Stimulated activated CD4-positive, alpha-beta T cell treated with anti-CD3 and anti-CD28 coated beads, Interleukin-4, amount 100 ng/mL, for 24 hours (primary cell): ENCODE measurements around the gene PLCB1.
"Not testable (repeated sequence)": the region's sequence is repeated elsewhere in the genome, so short reads cannot be mapped to it uniquely, and the experiment has no call there.

Experiments
- DNase-seq: peaks from one replicate; pipeline ENCODE4 v3.0.0-alpha.2; 2020

PLCB1 gene

DNA sequence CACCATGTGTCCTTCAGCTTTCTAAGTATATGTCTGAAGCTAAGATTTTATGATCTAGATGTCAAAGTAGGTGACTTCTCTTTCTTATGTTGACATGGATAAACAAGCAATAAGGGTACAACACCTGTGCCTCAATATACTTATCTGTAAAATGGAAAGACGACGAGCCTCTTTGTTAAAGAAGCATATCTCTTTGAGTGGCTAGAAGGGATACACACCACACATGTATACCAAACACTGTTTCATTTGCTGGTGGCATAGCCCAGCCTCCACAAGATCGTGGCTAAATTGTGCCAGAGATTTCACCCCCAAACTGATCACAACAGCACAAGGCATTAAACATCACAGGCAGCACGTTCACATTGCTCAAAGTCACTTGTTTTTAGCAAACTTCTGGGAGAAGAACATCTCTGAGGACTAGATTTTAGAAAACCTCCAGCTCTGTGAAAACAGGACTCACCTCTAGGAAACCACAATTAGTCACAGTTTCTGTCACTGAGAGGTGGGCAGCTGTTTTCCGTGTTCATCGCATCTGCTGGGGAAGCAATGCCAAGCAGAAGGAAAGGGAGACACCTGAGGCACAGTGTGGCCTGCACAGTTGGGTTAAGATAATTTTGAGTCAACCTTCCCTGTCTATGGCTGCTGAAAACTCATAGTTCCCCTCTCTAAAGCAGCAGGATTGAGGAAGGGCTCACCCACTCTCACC lies 673.8 kb downstream of the PLCB1 start:
- DNase-seq: no peak

GRCh38 chr20:8807480-8808201 lies 675.6 kb downstream of the PLCB1 start:
- DNase-seq: no peak

- DNase-seq: no peak
Measured at GRCh38 chr20:8808202-8808535, 676.1 kb downstream of the PLCB1 start.

- no peak for DNase-seq
Measured at GRCh38 chr20:8809107-8809953, 677.3 kb downstream of the PLCB1 start.

DNA sequence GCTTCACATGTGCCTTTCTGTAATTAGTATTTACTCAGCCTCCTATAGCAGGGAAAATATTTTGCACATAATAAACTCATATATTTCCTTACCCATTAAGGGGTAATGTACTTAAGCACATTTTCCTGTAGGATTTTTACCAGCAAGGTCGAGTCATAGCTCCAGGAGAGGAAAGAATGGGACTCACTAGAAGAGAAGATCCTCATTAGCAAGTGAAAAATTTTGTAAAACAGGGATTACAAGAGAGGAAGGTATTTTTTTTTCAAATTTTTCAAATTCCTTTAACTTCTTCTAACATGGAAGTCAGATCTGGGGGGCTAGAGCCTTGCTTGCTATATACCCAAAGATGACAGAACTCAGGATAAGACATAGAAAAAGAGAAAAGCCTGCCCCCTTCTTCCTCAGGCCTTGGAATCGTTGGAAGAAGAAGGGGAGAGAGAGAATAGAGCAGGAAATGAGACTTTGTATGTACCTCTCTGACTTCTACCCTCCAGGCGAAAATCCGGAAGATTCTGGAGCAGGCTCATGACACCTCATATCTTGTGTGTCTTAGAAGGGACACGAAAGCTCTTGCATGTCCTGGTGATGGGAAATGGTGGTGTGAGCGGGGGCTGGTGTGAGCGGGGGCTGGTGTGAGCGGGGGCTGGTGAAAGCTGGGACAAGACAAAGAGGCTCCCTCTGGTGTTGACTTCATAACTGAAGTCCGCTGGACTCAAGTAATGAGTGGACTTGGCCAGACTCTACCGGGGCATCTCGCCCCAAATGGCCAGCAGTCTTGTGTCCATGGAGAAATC lies 679.9 kb downstream of the PLCB1 start:
- DNase-seq: no peak

DNA sequence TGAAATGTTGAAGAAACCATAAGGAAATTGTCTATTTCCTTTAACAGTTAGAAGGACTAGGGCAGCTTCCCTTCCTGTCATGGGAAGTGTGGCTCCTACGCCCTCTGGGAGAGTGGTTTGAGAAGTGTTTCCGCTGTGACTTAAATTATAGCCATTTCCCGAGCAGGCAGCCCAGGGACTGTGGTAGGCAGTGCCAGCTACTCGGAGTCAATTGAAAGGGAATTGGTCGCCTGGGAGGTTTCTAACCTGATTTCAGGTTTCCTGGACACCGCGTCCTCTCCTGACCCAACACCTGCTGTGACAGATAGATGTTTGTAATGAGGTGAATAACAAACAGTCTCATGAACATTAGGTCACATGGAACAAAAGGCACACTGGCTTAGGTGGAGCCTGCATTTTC lies 680.8 kb downstream of the PLCB1 start:
- DNase-seq: no peak

GRCh38 chr20:8815208-8815607 lies 683.1 kb downstream of the PLCB1 start:
- DNase-seq: no peak

- no peak for DNase-seq
Measured at GRCh38 chr20:8829256-8829655, 697.2 kb downstream of the PLCB1 start.

DNA sequence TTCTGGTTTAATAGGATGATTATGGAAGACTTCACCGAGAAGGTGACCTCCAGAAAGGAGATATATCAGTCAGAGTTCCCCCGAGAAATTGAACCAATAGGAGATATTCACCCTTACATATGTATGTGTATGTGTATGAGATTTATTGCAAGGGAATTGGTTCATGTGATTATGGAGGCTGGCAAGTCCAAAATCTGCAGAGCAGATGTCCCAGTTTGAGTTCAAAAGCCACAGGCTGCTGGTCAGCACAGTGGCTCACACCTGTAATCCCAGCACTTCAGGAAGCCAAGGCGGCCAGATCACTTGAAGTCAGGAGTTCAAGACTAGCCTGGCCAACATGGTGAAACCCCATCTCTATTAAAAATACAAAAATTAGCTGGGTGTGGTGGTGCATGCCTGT lies 702.2 kb downstream of the PLCB1 start:
- DNase-seq: not testable (repeated sequence)

DNA sequence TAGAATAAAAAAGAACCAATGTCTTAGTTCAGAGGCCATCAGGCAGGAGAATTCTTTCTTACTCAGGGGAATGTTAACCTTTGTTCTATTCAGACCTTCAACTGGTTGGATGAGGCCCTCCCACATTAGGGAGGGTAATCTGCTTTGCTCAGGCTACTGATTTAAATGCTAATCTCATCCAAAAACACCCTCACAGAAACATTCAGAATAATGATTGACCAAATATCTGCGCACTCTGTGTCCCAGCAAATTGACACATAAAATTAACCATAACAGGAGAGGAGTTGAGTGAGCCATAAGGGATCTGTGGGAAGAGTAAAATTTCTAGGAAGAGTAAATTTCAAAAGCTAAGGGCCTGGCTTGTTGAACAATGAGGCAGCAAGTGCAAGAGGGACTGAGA lies 702.8 kb downstream of the PLCB1 start:
- no peak for DNase-seq

DNA sequence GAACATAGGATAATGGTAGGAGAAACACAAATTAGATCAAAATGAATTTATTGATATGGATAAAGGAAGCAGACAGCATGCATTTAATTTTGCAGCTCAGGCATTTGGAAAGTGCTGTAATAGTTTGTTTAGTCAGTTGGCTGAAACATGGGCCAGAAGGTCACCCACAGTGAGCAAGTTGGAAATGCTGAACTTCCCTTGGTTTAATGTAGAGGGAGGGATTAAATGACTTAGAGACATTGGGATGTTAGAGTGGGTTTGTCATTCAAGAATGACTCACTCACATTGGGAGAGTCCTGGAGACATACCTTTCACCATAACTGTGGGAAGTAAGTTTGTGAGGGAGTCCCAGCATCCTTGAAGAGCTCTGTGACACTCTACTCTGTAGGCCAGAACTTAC lies 705.3 kb downstream of the PLCB1 start:
- no peak for DNase-seq

GRCh38 chr20:8842525-8842924 lies 710.5 kb downstream of the PLCB1 start:
- no peak for DNase-seq

DNA sequence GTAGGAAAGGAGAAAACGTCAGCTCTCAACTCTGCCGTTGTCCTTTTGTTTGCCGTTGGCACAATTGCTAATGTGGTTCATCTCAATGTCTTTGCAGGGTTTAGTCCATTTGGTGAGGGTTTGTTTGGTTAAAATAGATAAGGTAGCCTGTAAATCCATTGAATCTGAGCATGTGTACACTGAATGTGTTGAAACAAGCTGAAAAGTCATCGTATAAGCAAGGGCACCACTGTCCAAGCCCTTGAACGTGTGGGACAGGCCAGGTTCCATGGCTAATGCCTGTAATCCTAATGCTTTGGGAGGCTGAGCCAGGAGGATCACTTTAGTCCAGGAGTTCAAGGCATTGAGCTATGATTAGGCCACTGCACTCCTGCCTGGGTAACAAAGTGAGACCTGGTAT lies 712.1 kb downstream of the PLCB1 start:
- DNase-seq: no peak

DNA sequence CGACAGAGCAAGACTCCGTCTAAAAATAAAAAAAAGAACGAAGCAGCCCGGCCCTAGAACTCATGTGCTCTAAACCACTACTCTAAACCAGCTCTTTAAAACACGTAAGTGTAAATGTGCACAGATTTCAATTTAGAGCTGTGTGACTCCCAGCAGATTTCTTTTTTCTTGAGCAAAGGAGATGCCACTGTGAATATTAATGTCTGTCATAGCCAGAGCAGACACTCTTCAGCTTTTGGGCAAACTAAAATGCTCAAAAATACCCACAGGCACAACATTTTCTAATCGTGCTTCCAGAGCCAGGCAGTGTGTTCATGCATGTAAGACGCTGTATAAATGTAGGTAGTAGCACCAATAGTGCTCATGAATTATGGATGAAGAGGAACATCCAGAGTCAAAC lies 717.9 kb downstream of the PLCB1 start:
- DNase-seq: no peak

- DNase-seq: no peak
Measured at GRCh38 chr20:8851446-8851845, 719.4 kb downstream of the PLCB1 start.

DNA sequence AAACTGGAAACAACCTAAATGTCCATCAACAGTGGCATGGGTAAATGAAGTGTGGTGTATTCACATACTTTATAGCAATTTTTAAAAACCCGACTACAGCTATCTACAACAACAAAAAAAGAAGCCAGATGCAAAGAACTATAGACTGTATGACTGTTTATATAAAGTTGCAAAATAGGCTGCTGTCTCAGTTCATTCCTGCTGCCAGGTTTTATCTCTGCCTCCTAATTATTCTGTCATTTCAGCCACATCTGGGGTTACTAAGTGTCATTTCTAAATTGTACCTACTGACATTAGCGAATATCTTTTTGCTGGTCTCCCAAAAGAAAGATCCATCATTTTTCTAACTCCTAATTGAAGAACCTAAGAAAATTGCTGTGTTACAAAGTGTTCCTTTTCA lies 719.9 kb downstream of the PLCB1 start:
- not testable (repeated sequence) for DNase-seq

GRCh38 chr20:8853211-8853610 lies 721.1 kb downstream of the PLCB1 start:
- DNase-seq: not testable (repeated sequence)

- DNase-seq: no peak
Measured at GRCh38 chr20:8853805-8854338, 721.8 kb downstream of the PLCB1 start.

GRCh38 chr20:8854571-8854970 lies 722.5 kb downstream of the PLCB1 start:
- DNase-seq: no peak

DNA sequence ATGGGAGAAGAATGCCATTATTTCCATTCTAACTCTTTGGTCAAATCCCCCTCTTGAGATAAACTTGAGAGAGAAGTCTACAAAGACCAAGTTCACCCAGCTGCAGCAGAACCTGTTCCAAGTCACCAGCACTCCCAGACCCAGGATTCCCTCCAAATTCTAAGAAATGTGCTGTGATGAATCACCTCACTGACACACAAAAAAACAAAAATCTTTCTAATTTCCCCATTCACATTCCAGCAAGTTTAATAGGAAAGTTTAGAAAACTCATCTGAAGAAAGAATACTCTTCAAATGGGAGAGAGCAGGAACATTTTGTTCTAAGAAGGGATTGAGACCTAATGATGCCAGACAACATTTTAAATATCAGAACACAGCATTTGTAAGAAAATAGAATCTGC lies 723.2 kb downstream of the PLCB1 start:
- no peak for DNase-seq

- no peak for DNase-seq
Measured at GRCh38 chr20:8856668-8857067, 724.6 kb downstream of the PLCB1 start.

GRCh38 chr20:8858181-8858787 lies 726.2 kb downstream of the PLCB1 start:
- no peak for DNase-seq
